ENCODE measurements around the gene SLC22A23. TPM values are rescaled to one million over a fixed set of nuclear protein-coding genes. Genes with fewer than 3 reads are reported as not detected.

Gene SLC22A23
- total and polyA plus RNA-seq, 12 donors, result 2.3 to 18.5 (median 5.3) TPM

DNA sequence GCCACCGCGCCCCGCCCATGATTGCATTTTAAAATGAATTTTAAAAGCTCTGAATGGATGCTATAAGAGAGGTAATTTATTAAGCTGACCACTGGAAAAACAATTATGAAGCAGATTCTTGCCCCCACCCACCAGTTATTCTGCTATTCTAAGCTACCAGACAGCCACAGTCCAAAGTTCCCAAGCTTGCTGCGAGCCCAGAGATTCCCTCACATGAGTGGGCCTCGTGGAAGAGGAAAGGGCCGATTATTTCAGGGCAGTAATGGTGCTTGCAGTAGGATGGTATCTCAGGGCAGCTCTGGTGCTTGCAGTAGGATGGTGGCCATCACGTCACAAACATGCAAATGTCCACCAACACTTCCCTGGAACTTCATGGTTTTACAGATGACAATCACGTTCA, 56.7 kb downstream of the SLC22A23 start:
- TF ChIP-seq POLR2A (IDR thresholded peaks at IDR 0.05), result no peak
- TF ChIP-seq, protein P1, sequence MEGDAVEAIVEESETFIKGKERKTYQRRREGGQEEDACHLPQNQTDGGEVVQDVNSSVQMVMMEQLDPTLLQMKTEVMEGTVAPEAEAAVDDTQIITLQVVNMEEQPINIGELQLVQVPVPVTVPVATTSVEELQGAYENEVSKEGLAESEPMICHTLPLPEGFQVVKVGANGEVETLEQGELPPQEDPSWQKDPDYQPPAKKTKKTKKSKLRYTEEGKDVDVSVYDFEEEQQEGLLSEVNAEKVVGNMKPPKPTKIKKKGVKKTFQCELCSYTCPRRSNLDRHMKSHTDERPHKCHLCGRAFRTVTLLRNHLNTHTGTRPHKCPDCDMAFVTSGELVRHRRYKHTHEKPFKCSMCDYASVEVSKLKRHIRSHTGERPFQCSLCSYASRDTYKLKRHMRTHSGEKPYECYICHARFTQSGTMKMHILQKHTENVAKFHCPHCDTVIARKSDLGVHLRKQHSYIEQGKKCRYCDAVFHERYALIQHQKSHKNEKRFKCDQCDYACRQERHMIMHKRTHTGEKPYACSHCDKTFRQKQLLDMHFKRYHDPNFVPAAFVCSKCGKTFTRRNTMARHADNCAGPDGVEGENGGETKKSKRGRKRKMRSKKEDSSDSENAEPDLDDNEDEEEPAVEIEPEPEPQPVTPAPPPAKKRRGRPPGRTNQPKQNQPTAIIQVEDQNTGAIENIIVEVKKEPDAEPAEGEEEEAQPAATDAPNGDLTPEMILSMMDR (IDR thresholded peaks at IDR 0.05), result no peak
- Histone ChIP-seq H3K4me1 (replicated peaks in 1 of 2) (peaks cover 0 to 9% of the 10 kb centered on the region in 2 donors), H3K4me3 (no peak overlapping the region), H3K27ac (no peak overlapping the region), H3K36me3 (replicated peaks in 1 of 2) (no peaks in the 10 kb centered on the region), H3K9me3 (replicated peaks in 1 of 3) (no peaks in the 10 kb centered on the region), H3K27me3 (no peaks in the 10 kb centered on the region)
- DNase-seq, result no peak
- WGBS, 4 donors, result 89 to 92% (median 92%) methylated on average over 8 of the region's 8 CpGs
- intact Hi-C loops (cut with DNase I), result no loop called here

DNA sequence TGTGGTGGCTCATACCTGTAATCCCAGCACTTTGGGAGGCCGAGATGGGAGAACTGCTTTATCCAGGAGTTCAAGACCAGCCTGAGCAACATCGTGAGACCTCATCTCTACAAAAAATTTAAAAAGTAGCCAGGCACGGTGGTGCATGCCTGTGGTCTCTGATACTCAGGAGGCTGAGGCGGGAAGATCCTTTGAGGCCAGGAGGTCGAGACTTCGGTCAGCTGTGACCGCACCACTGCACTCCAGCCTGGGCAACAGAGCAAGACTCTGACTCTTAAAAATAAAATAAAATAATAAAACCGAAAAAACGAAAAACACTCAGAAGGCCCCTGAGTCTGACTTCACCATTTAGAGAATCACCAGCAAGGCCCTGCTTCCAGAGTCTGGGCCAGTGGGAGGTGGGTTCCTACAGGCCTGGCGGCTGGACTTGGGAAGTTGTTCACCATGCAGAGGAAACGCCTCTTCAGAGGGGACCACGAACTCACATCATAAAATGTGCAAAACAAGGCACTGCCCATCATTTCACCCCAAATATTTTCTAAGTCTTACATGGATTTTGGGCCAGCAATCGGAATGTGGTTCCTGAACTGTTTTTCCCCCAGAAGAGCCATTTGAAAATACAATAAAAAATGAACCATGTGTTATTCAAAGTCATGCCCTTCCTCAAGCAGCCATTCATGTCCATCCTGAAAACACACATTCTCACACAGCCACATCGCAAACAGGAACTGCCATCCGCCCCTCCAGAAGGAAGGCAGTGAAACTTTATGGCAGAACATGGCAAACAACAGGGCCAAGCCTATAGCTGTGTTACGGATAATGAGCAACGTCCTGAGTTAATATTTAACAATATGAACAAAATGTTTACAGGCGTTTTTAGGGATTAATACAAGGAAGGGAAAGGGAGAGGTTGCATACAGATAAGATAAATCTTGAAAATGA, 57.8 kb downstream of the SLC22A23 start:
- Histone ChIP-seq H3K36me3 (replicated peaks in 1 of 2) (no peaks in the 10 kb centered on the region), H3K4me3 (no peak overlapping the region), H3K27ac (no peak overlapping the region), H3K27me3 (no peaks in the 10 kb centered on the region), H3K9me3 (replicated peaks in 1 of 3) (no peaks in the 10 kb centered on the region), H3K4me1 (replicated peaks in 1 of 2) (peaks cover 0 to 9% of the 10 kb centered on the region in 2 donors)
- DNase-seq, result no peak
- TF ChIP-seq, protein P1 (IDR thresholded peaks at IDR 0.05), result no peak
- no peak for TF ChIP-seq POLR2A (IDR thresholded peaks at IDR 0.05)
- intact Hi-C loops (cut with DNase I), result no loop called here
- 89 to 93% (median 92%) methylated on average over 18 of the region's 18 CpGs for WGBS, 4 donors

DNA sequence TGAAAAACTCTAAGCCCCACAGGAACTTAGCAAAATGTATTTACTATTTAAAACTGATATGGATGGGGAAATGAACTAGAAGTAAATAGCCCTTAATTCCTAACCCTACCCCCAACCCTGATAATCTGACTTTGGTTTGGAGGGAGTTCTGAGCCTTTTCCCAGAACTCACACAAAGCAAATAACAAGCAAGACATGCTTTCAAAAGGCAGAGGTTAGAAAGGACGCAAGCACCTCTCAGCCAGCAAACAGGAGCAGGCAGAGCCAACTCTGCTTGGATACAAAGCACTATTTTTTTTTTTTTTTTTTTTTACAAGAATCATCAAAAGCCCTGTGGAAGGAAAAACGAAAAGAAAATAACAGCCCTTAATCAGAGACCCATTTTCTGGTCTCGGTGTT, 58.7 kb downstream of the SLC22A23 start:
- no peak overlapping the region for H3K4me3 ChIP-seq
- no peaks in the 10 kb centered on the region for H3K9me3 ChIP-seq (replicated peaks in 1 of 3)
- TF ChIP-seq POLR2A (IDR thresholded peaks at IDR 0.05), result no peak
- TF ChIP-seq, protein P1 (IDR thresholded peaks at IDR 0.05), result no peak
- no peaks in the 10 kb centered on the region for H3K36me3 ChIP-seq (replicated peaks in 1 of 2)
- H3K4me1 ChIP-seq (replicated peaks in 1 of 2), result peaks cover 0 to 6% of the 10 kb centered on the region in 2 donors
- no peak overlapping the region for H3K27ac ChIP-seq
- no peak for DNase-seq
- 57 to 64% (median 61%) methylated on average over 3 of the region's 3 CpGs for WGBS, 4 donors
- no peaks in the 10 kb centered on the region for H3K27me3 ChIP-seq
- intact Hi-C loops (cut with DNase I), result no loop called here

DNA sequence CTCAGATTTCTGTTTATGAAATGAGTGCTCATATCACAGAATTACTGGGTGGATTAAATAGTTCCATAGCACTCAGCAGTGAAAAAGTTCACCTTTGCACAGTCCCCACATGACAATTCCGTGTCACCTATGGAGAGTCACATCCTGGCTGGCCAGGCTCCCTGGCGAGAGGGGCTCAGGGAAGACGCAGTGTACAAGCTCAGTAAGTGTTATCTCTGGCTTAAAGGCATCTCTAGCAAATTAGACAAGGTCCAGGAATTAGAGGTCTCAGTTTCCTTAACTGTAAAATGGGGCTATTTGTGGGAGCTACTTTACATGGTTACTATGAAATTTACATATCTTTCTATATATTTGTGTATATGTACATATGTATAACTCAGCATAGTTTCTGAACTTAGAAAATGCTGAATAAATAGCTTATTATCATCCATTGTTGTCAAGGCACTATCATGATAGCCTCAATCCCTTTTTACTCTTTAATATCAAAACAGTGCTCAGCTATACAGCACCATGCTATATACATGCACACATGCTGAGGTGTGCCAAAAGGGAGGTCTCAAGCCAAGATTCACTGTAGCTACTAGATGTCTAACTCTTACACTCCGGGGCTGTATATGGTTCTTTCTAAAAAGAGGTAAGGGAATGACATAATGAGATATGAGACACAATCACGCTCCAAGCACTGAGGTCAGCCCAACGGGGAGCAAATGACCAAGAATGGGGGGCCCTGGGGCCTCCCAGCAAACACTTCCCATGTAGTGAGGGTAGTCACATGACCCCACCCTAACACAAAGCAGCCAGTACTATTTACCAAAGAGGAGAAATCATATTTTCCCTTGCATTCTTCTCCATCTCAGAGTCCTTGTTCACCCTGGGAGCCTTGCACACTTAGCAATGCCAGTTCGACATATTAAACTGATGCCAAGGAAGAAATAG, 59.4 kb downstream of the SLC22A23 start:
- no peak overlapping the region for H3K4me3 ChIP-seq
- no peak overlapping the region for H3K27ac ChIP-seq
- WGBS, 4 donors, result 83 to 87% (median 84%) methylated on average over 7 of the region's 7 CpGs
- H3K36me3 ChIP-seq (replicated peaks in 1 of 2), result no peaks in the 10 kb centered on the region
- no peaks in the 10 kb centered on the region for H3K27me3 ChIP-seq
- no peaks in the 10 kb centered on the region for H3K9me3 ChIP-seq (replicated peaks in 1 of 3)
- TF ChIP-seq, protein P1 (IDR thresholded peaks at IDR 0.05), result no peak
- TF ChIP-seq POLR2A (IDR thresholded peaks at IDR 0.05), result no peak
- intact Hi-C loops (cut with DNase I), result no loop called here
- H3K4me1 ChIP-seq (replicated peaks in 1 of 2), result no peaks in the 10 kb centered on the region
- no peak for DNase-seq

Measured in adrenal gland (tissue), 12 donors.